Activated T-cell treated with anti-CD3 and anti-CD28 coated beads, Interleukin-2, amount 50 U/mL, for 24 hours (primary cell): ENCODE measurements around the gene LTBP1.
"Not testable (repeated sequence)": the region's sequence is repeated elsewhere in the genome, so short reads cannot be mapped to it uniquely, and the experiment has no call there.

Experiments used
- DNase-seq: peaks from one replicate; pipeline ENCODE4 v3.0.0-alpha.2; 2020
- H3K27ac Mint-ChIP-seq: 2 replicates; pipeline ENCODE4 v1.8.0; 2020; ENCODE audit warnings: mild to moderate bottlenecking, mixed read lengths
- H3K27me3 Mint-ChIP-seq: 2 replicates; pipeline ENCODE4 v1.8.0; 2020; ENCODE audit warnings: mixed read lengths
- H3K36me3 Mint-ChIP-seq: 2 replicates; pipeline ENCODE4 v1.8.0; 2020; ENCODE audit warnings: low read depth, mixed read lengths
- H3K4me1 Mint-ChIP-seq: 2 replicates; pipeline ENCODE4 v1.8.0; 2020; ENCODE audit warnings: low read depth, mixed read lengths
- H3K4me3 Mint-ChIP-seq: 2 replicates; pipeline ENCODE4 v1.8.0; 2020; ENCODE audit warnings: mild to moderate bottlenecking, moderate library complexity, mixed read lengths
- H3K9me3 Mint-ChIP-seq: 2 replicates; pipeline ENCODE4 v1.8.0; 2020; ENCODE audit warnings: mixed read lengths

LTBP1 gene

DNA sequence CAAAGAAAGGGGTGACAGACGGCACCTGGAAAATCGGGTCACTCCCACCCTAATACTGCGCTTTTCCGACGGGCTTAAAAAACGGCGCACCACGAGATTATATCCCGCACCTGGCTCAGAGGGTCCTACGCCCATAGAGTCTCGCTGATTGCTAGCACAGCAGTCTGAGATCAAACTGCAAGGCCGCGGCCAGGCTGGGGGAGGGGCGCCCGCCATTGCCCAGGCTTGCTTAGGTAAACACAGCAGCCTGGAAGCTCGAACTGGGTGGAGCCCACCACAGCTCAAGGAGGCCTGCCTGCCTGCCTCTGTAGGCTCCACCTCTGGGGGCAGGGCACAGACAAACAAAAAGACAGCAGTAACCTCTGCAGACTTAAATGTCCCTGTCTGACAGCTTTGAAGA lies 223.5 kb downstream of the LTBP1 start:
- not testable (repeated sequence) for H3K9me3 Mint-ChIP-seq, H3K36me3 Mint-ChIP-seq, DNase-seq, H3K27me3 Mint-ChIP-seq, H3K4me1 Mint-ChIP-seq, H3K27ac Mint-ChIP-seq, H3K4me3 Mint-ChIP-seq

DNA sequence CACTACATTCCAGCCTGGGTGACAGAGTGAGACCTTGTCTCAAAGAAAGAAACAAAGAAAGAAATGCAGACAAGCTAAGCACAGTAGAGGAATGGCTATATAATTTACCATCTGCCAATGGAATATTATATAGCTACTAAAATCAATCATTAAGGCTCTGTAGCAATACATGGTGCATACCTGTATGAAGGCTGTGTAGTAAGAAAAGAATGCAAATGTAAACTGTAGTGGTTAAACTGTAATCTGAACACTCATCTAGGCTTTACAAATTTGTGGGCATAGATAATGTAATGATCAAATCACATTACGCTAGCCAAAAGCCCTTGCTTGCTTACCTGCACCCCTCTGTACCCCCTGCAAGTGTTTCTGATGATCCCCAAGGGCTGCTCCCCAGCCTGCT lies 230.9 kb downstream of the LTBP1 start:
- H3K27ac Mint-ChIP-seq: no peak overlapping the region

DNA sequence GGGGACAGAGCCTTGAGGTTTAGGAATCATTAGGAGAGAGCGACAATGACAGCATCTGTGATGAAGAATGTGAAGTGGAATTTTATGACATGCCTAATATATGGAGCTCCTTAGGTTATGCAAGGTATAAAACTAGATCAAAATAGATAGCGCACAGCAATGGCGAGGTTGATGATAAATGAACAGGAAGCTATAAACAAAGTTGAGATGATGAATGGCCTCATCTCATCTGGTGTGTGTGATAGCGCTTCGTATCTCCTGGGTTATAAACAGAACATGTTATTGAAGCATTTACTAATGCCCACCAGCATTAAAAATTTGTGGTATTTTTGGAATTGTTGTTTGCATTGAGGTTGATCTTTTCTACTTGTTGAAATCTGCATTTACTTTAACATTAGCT lies 231.5 kb downstream of the LTBP1 start:
- no peaks in the 10 kb centered on the region for H3K4me1 Mint-ChIP-seq
- no peak overlapping the region for H3K4me3 Mint-ChIP-seq
- no peaks in the 10 kb centered on the region for H3K36me3 Mint-ChIP-seq
- H3K9me3 Mint-ChIP-seq: no peaks in the 10 kb centered on the region
- no peak for DNase-seq
- no peak overlapping the region for H3K27ac Mint-ChIP-seq
- H3K27me3 Mint-ChIP-seq: no peaks in the 10 kb centered on the region

More for the DNA sequence above, 230.9 kb downstream of the LTBP1 start:
- no peaks in the 10 kb centered on the region for H3K9me3 Mint-ChIP-seq
- no peaks in the 10 kb centered on the region for H3K27me3 Mint-ChIP-seq
- H3K4me3 Mint-ChIP-seq: no peak overlapping the region
- no peaks in the 10 kb centered on the region for H3K4me1 Mint-ChIP-seq
- no peak for DNase-seq
- no peaks in the 10 kb centered on the region for H3K36me3 Mint-ChIP-seq

DNA sequence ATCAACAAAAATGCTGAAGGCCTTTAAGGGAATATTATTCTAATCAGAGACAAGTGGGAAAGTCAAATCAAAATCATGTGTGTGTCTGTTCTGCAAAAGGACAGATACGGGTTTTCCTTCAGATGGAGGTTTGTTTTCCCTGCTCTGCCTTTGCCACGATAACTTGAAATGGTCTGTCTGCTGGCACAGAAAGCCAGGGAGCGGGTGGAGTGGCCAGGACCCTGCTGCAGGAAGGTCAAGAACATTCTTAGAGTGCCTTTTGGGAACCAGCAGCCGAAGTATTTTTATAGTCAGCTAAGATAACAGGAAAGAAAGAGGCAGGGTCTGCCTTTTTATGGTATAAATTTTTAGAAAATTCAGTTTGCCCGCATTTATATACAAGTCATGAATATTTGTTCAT lies 234.2 kb downstream of the LTBP1 start:
- no peak for DNase-seq
- Mint-ChIP-seq H3K27ac (no peak overlapping the region), H3K36me3 (no peaks in the 10 kb centered on the region), H3K4me1 (no peaks in the 10 kb centered on the region), H3K9me3 (no peaks in the 10 kb centered on the region), H3K4me3 (no peak overlapping the region), H3K27me3 (no peaks in the 10 kb centered on the region)

DNA sequence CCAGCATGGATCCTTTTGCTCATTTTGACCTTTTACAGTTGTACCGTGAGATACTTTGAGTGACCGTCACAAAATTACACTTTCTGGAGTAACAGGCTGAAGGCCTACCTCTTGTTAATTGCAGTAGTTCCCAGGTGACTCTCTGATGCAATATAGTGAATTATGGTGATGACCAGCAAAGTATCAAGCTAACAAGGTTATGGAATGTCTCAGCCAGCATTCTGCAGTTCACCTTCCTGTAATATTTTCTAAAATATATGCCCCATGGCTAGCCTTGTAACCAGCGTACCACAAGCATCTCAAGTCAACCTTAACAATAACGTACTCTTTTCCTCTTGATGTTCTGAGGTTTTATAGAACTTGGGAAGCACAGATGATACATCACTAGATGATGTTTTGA lies 234.7 kb downstream of the LTBP1 start:
- Mint-ChIP-seq H3K4me3 (no peak overlapping the region), H3K27me3 (no peaks in the 10 kb centered on the region), H3K4me1 (no peaks in the 10 kb centered on the region), H3K27ac (no peak overlapping the region), H3K36me3 (no peaks in the 10 kb centered on the region), H3K9me3 (no peaks in the 10 kb centered on the region)
- no peak for DNase-seq

DNA sequence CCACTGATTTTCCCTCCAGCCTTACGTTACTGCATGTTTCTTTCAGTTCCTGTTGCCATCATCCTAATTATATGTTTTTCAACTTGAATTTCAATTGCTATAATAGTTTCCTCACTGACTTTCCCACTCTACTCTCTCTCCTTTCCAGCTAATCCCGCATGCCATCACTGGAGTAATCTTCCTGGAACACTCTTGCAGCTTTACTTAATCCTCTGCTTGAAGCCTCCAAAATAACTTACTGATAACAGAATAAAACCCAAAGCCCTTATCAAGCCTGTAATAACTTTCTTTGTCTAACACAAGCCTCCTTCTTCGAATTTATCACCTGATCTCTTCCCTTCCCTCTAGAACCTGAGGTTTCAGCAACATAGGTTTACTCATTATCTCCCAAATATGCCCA lies 237.3 kb downstream of the LTBP1 start:
- H3K9me3 Mint-ChIP-seq: no peaks in the 10 kb centered on the region
- no peaks in the 10 kb centered on the region for H3K36me3 Mint-ChIP-seq
- H3K4me1 Mint-ChIP-seq: no peaks in the 10 kb centered on the region

DNA sequence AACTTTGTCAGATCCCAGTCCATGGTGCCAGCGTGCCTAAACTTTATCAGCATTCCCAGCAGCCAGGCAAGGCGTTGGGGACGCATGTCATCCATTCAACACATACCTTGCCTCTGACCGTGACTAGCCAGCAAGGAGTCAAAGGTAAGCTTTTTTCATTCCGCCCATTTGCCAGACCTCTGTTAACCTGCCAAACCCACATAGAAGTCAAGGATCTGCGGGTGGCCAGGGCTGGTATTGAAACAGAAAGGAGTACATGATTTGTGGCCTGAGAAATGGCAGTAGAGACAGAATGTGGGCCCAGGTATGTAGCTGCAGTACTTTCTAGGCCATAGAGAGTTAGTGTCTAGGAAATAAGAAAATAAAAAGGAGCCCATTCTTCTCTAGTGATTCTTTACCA lies 240.2 kb downstream of the LTBP1 start:
- Mint-ChIP-seq H3K4me3 (no peak overlapping the region), H3K4me1 (no peaks in the 10 kb centered on the region), H3K27me3 (no peaks in the 10 kb centered on the region), H3K27ac (no peak overlapping the region), H3K9me3 (no peaks in the 10 kb centered on the region), H3K36me3 (no peaks in the 10 kb centered on the region)
- DNase-seq: no peak

More for the DNA sequence above, 237.3 kb downstream of the LTBP1 start:
- no peaks in the 10 kb centered on the region for H3K27me3 Mint-ChIP-seq
- DNase-seq: no peak
- no peak overlapping the region for H3K4me3 Mint-ChIP-seq
- H3K27ac Mint-ChIP-seq: no peak overlapping the region

DNA sequence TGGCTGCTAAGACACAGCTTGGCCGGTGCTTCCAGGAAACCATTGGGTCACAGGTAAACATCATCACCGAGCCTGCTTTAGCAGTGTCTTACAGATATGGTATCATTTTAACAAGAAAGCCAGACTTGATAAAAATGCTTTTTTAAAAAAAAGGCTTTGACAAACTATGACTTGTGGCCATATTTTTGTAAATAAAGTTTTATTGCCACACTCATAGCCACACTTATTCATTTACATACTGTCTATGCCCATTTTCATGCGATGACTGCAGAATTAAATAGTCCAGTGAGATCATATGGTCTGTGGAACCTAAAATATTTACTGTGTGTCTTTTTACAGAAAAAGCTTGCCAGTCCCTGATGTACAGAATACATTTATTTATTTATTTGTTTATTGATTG lies 242.0 kb downstream of the LTBP1 start:
- Mint-ChIP-seq H3K4me3 (no peak overlapping the region), H3K27ac (no peak overlapping the region), H3K4me1 (no peaks in the 10 kb centered on the region), H3K27me3 (no peaks in the 10 kb centered on the region), H3K36me3 (no peaks in the 10 kb centered on the region), H3K9me3 (no peaks in the 10 kb centered on the region)
- DNase-seq: no peak

DNA sequence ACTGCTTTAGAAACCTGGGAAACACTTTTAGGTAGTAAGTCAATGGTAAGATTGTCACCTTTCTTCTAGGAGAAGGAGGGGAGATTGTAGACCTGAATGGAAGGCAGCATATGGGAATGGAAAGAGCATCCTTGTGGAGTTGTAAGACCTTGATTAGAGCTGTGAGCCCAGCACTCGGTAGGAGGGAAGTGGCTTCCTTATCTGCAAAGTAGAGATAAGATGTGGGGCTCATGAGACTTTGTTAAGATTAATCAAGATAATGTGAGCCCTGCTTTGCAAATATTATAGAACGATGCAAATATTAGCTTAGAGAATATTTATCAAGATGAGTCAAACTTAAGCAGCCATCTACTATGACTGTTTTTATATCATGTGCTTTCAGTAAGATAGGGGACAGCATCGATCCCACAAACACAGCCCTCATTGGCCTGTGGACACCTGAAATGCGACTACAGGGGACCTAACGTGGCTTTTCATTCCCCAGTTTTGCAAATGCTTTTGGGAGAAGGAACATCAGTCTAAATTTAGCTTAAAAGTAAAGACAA lies 243.7 kb downstream of the LTBP1 start:
- Mint-ChIP-seq H3K4me1 (no peaks in the 10 kb centered on the region), H3K9me3 (no peaks in the 10 kb centered on the region), H3K36me3 (no peaks in the 10 kb centered on the region), H3K27me3 (no peaks in the 10 kb centered on the region), H3K4me3 (no peak overlapping the region), H3K27ac (no peak overlapping the region)
- DNase-seq: no peak

DNA sequence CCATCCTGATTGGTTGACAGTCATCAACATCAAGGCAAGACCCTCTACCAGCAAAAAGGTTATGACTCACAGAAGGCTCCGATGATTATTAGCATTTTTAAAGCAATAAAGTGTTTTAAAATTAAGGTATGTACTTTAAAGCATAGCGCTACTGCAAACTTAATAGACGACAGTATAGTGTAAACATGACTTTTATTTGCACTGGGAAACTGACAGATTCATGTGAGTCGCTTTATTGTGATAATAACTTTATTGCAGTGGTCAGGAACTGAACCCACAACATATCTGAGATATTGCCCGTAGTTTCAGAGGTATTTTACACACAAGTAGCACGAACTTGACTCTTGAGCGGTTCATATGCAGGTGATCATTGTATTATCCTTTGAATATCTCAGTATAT lies 249.1 kb downstream of the LTBP1 start:
- peaks cover 7% of the 10 kb centered on the region for H3K27me3 Mint-ChIP-seq
- no peaks in the 10 kb centered on the region for H3K36me3 Mint-ChIP-seq

DNA sequence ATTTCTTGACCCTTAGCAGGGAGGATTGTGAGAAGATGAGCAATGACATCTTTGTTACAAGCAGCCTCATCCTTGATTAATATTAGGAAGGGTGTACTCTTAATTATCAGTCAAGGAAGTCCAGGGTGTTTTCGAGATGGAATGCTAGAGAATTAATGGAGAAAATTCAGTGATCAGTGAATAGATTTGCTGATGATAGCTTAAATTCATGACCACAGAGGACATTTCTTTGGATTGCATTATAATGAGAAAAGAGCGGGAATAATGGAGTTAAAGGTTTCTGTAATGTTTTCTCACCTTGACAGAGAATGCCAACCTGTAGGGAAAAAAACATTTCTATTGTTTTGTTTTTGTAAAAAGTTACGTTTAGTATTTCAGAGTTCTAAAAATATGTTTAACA lies 249.9 kb downstream of the LTBP1 start:
- no peak overlapping the region for H3K27ac Mint-ChIP-seq
- no peaks in the 10 kb centered on the region for H3K36me3 Mint-ChIP-seq
- H3K27me3 Mint-ChIP-seq: peaks cover 7% of the 10 kb centered on the region
- H3K4me1 Mint-ChIP-seq: no peaks in the 10 kb centered on the region
- no peak overlapping the region for H3K4me3 Mint-ChIP-seq
- no peak for DNase-seq
- no peaks in the 10 kb centered on the region for H3K9me3 Mint-ChIP-seq

More for the DNA sequence above, 249.1 kb downstream of the LTBP1 start:
- Mint-ChIP-seq H3K9me3 (no peaks in the 10 kb centered on the region), H3K4me3 (no peak overlapping the region), H3K4me1 (no peaks in the 10 kb centered on the region), H3K27ac (no peak overlapping the region)
- DNase-seq: no peak

DNA sequence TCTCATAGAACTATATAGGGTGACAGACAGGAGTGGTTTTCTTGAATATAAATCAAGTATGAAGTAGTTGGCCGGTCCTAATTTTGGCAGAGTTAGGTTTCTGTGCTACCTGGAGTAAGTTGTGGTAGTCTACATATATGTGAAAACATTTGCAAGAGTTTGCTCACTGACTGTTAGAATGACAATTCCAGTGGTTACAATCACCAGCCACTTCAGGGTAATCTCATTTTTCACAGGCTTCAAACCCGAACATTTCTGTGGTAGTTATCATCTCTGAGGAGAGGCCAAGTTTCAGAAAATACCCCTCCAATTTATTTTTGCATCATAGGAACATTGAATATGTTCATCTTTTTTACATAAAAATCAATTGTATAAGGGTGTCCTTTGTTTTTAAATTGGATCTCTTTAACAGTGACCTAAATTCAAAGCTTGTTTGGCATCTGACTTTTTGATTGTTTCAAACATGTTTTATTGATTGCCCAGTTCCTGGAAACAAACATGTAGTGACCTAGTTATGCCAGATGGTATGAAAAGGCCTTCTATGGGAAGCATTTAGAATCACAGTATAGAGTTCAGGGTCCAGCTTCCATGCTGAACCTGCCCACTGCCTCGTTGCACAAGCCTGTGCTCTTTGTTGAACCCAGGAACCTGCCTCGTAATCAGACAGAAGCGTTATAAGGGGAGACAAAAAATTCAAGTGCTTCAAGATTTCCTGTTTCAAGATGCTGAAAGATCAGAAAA lies 250.6 kb downstream of the LTBP1 start:
- no peak for DNase-seq
- no peaks in the 10 kb centered on the region for H3K36me3 Mint-ChIP-seq
- H3K4me1 Mint-ChIP-seq: no peaks in the 10 kb centered on the region
- no peak overlapping the region for H3K4me3 Mint-ChIP-seq
- no peak overlapping the region for H3K27ac Mint-ChIP-seq
- H3K9me3 Mint-ChIP-seq: no peaks in the 10 kb centered on the region
- H3K27me3 Mint-ChIP-seq: peaks cover 7% of the 10 kb centered on the region

DNA sequence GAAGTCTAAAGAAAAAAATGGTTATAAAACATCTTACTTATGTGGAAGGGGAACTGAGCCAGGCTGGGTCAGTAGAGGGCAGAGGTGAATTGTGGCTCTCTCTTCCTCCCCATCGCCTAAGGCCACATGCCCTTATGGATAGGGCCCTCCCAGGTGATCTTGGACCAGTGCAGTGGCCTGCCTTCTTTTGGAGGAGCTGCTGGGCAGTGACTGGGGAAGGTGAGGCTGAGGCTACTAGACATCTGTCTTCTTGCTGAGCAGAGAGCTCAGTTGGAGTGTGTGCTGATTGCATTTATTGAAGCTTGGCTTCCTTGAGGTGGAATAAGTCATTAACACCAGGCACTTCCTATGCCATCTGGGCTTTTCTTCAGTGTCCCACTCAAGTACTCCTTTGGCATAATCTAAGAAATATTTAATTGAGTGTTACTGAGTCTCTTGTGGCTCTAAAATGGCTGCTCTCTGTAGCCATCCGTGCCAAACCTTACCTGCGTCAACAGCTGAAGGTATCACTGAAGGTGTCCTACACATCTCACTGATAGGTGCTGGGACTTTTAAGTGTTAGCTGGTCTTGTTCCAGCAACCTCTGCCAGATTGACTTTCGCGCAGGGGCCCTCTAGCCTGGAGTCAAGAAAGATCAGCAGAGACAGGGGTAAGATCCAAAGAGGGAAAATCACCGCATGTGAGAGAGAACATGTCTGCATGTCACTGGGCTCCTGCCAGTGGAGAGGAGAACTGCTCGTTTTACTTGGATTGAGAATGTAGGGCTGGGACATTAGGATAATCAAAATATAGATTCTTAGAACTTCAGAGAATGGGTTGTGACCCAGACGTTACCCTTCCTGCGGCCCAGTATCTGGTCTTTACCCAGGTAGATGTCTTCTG lies 256.1 kb downstream of the LTBP1 start:
- DNase-seq: no peak
- H3K9me3 Mint-ChIP-seq: no peaks in the 10 kb centered on the region
- H3K4me3 Mint-ChIP-seq: no peak overlapping the region
- no peak overlapping the region for H3K27ac Mint-ChIP-seq
- H3K36me3 Mint-ChIP-seq: no peaks in the 10 kb centered on the region
- H3K27me3 Mint-ChIP-seq: peaks cover 4% of the 10 kb centered on the region
- no peaks in the 10 kb centered on the region for H3K4me1 Mint-ChIP-seq

DNA sequence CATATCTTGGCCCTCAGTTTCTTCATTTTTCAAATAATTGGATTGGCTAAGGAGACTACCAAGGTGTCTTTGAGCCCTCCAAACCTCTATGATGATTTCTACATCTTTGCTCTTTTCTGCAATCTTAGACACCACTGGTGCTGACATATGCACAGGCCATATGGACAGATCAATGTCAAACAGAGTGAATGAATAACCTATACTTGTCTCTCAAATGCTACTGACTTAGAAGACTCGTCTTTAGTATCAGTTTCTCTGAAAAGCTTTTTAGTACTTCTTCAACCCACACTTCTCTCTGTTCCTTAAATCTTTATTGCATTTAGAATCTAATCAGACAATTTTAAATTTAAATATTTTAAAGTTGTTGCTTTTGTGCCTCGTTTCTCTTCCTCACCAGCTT lies 258.2 kb downstream of the LTBP1 start:
- Mint-ChIP-seq H3K27me3 (no peaks in the 10 kb centered on the region), H3K4me1 (no peaks in the 10 kb centered on the region), H3K4me3 (no peak overlapping the region), H3K27ac (no peak overlapping the region), H3K9me3 (no peaks in the 10 kb centered on the region), H3K36me3 (no peaks in the 10 kb centered on the region)
- no peak for DNase-seq
